ENCODE data around the gene SYNDIG1. TPM values are rescaled to one million over a fixed set of nuclear protein-coding genes. Genes with fewer than 3 reads are reported as not detected.

The SYNDIG1 gene
- polyA plus RNA-seq, 1 donor from 2014 or later, result 0.22 TPM

DNA sequence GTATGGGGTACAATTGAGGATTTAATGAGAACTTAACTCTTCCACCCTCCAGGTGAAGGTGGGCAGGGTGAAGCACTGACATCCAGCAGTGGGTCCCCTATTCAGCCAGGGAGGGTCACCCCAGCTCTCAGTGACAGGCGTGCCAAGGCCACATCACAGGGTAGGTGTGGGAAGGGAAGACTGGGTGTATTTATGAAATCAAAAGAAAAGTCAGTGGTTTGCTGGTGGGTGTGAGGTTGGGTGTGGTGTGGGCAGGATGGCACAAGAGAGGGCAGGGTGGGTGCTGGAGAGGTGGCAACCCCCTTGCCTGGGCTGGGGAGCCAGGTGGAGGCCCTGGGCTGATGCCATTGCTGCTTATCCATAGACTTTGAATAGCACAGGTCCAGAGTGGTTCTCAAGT lies 16.6 kb downstream of the SYNDIG1 start:
- H3K9ac ChIP-seq (ENCODE audit: low read length), result no peak overlapping the region
- H3K79me2 ChIP-seq (replicated peaks; ENCODE audit: insufficient read depth, low read length), result no peaks in the 10 kb centered on the region
- no peaks in the 10 kb centered on the region for H4K20me1 ChIP-seq (ENCODE audit: insufficient read depth)
- H3K27ac ChIP-seq (ENCODE audit: low read length), result no peak overlapping the region
- no peaks in the 10 kb centered on the region for H3K27me3 ChIP-seq (ENCODE audit: insufficient read depth, low read depth, low read length)
- no peak for TF ChIP-seq TAF1 (IDR thresholded peaks at IDR 0.05; ENCODE audit: low read depth)
- no peak for TF ChIP-seq MXI1 (conservative IDR thresholded peaks at IDR 0.05; ENCODE audit: poor library complexity, severe bottlenecking)
- TF ChIP-seq, protein P1, sequence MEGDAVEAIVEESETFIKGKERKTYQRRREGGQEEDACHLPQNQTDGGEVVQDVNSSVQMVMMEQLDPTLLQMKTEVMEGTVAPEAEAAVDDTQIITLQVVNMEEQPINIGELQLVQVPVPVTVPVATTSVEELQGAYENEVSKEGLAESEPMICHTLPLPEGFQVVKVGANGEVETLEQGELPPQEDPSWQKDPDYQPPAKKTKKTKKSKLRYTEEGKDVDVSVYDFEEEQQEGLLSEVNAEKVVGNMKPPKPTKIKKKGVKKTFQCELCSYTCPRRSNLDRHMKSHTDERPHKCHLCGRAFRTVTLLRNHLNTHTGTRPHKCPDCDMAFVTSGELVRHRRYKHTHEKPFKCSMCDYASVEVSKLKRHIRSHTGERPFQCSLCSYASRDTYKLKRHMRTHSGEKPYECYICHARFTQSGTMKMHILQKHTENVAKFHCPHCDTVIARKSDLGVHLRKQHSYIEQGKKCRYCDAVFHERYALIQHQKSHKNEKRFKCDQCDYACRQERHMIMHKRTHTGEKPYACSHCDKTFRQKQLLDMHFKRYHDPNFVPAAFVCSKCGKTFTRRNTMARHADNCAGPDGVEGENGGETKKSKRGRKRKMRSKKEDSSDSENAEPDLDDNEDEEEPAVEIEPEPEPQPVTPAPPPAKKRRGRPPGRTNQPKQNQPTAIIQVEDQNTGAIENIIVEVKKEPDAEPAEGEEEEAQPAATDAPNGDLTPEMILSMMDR (IDR thresholded peaks at IDR 0.05; ENCODE audit: poor library complexity, severe bottlenecking), result no peak
- no peak for TF ChIP-seq SMC3 (conservative IDR thresholded peaks at IDR 0.05; ENCODE audit: poor library complexity)
- TF ChIP-seq POLR2AphosphoS5 (IDR thresholded peaks at IDR 0.05), result no peak
- TF ChIP-seq, protein P2, sequence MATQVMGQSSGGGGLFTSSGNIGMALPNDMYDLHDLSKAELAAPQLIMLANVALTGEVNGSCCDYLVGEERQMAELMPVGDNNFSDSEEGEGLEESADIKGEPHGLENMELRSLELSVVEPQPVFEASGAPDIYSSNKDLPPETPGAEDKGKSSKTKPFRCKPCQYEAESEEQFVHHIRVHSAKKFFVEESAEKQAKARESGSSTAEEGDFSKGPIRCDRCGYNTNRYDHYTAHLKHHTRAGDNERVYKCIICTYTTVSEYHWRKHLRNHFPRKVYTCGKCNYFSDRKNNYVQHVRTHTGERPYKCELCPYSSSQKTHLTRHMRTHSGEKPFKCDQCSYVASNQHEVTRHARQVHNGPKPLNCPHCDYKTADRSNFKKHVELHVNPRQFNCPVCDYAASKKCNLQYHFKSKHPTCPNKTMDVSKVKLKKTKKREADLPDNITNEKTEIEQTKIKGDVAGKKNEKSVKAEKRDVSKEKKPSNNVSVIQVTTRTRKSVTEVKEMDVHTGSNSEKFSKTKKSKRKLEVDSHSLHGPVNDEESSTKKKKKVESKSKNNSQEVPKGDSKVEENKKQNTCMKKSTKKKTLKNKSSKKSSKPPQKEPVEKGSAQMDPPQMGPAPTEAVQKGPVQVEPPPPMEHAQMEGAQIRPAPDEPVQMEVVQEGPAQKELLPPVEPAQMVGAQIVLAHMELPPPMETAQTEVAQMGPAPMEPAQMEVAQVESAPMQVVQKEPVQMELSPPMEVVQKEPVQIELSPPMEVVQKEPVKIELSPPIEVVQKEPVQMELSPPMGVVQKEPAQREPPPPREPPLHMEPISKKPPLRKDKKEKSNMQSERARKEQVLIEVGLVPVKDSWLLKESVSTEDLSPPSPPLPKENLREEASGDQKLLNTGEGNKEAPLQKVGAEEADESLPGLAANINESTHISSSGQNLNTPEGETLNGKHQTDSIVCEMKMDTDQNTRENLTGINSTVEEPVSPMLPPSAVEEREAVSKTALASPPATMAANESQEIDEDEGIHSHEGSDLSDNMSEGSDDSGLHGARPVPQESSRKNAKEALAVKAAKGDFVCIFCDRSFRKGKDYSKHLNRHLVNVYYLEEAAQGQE (IDR thresholded peaks at IDR 0.05; ENCODE audit: borderline replicate concordance), result no peak
- TF ChIP-seq RAD21 (conservative IDR thresholded peaks at IDR 0.05), result no peak
- no peak for TF ChIP-seq EZH2 (IDR thresholded peaks at IDR 0.05; ENCODE audit: borderline replicate concordance, insufficient read depth, low read length, poor library complexity, severe bottlenecking)
- TF ChIP-seq EP300 (conservative IDR thresholded peaks at IDR 0.05; ENCODE audit: poor library complexity, severe bottlenecking), result no peak
- H3K9me3 ChIP-seq (ENCODE audit: low read length), result no peaks in the 10 kb centered on the region
- H3F3A ChIP-seq (ENCODE audit: insufficient read depth, low read length, poor library complexity, severe bottlenecking), result no peaks in the 10 kb centered on the region
- H2AFZ ChIP-seq (ENCODE audit: low read depth, low read length), result no peak overlapping the region
- no peak overlapping the region for H3K4me3 ChIP-seq (ENCODE audit: low read length)
- H3K4me2 ChIP-seq (ENCODE audit: low read length), result no peak overlapping the region
- no peaks in the 10 kb centered on the region for H3K9me2 ChIP-seq (ENCODE audit: insufficient read depth, low read length)
- H3K36me3 ChIP-seq (ENCODE audit: insufficient read depth, low read length), result no peaks in the 10 kb centered on the region

DNA sequence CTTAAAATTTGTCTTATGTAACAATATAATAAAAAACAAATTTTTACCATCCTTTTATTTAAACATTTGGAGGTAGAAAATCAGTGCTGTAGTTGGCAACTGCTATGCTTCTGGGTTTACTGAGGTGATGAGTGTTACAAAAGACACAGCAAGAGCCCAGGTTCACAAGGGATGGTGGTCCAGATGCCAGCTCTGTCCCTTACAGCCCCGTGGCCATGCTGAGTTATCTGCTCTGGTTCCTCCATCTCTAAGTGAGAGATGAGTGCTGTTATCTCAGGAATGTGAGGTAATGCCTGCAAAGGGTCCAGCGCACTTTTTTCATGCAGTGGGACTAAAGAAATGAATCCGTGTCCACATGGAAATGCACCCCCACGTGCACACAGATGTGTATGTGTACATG lies 17.8 kb downstream of the SYNDIG1 start:
- Histone ChIP-seq H3K79me2 (replicated peaks; ENCODE audit: insufficient read depth, low read length) (no peaks in the 10 kb centered on the region), H3K9ac (ENCODE audit: low read length) (no peak overlapping the region), H2AFZ (ENCODE audit: low read depth, low read length) (no peak overlapping the region), H3K36me3 (ENCODE audit: insufficient read depth, low read length) (no peaks in the 10 kb centered on the region), H3F3A (ENCODE audit: insufficient read depth, low read length, poor library complexity, severe bottlenecking) (no peaks in the 10 kb centered on the region), H3K9me3 (ENCODE audit: low read length) (no peaks in the 10 kb centered on the region), H3K27me3 (ENCODE audit: insufficient read depth, low read depth, low read length) (no peaks in the 10 kb centered on the region), H3K4me2 (ENCODE audit: low read length) (no peak overlapping the region), H3K4me3 (ENCODE audit: low read length) (no peak overlapping the region), H3K27ac (ENCODE audit: low read length) (no peak overlapping the region), H4K20me1 (ENCODE audit: insufficient read depth) (no peaks in the 10 kb centered on the region), H3K9me2 (ENCODE audit: insufficient read depth, low read length) (no peaks in the 10 kb centered on the region)
- TF ChIP-seq EZH2 (IDR thresholded peaks at IDR 0.05; ENCODE audit: borderline replicate concordance, insufficient read depth, low read length, poor library complexity, severe bottlenecking), result no peak
- TF ChIP-seq MXI1 (conservative IDR thresholded peaks at IDR 0.05; ENCODE audit: poor library complexity, severe bottlenecking), result no peak
- TF ChIP-seq, protein P1 (IDR thresholded peaks at IDR 0.05; ENCODE audit: poor library complexity, severe bottlenecking), result no peak
- no peak for TF ChIP-seq RAD21 (conservative IDR thresholded peaks at IDR 0.05)
- TF ChIP-seq POLR2AphosphoS5 (IDR thresholded peaks at IDR 0.05), result no peak
- TF ChIP-seq SMC3 (conservative IDR thresholded peaks at IDR 0.05; ENCODE audit: poor library complexity), result no peak
- TF ChIP-seq TAF1 (IDR thresholded peaks at IDR 0.05; ENCODE audit: low read depth), result no peak
- TF ChIP-seq, protein P2 (IDR thresholded peaks at IDR 0.05; ENCODE audit: borderline replicate concordance), result no peak
- no peak for TF ChIP-seq EP300 (conservative IDR thresholded peaks at IDR 0.05; ENCODE audit: poor library complexity, severe bottlenecking)
